Mesenteric fat pad (tissue), 1 donor: Measurements from ENCODE around the gene KCTD11. TPM values are rescaled to one million over a fixed set of nuclear protein-coding genes. Genes with fewer than 3 reads are reported as not detected.
A peak's percentile ranks its signal among the peaks of the same experiment; 100 is the strongest.

ENCODE experiments used
- DNase-seq: peaks from one replicate; pipeline ENCODE4 v3.0.0-alpha.2; 2020; ENCODE audit warnings: low spot score
- total RNA-seq: library from RNA; stranded (reverse); fragmentation: NEBNext Ultra II Directional; extraction: Animal tissue kit (Norgen Biotek cat#: 25700); gene quantifications from one replicate; pipeline ENCODE4 v1.2.1, GENCODE V29; 2021
- donor health status: DM: yes; HTN: yes; CAD: no.

The KCTD11 gene
- total RNA-seq, 1 donor from 2014 or later = 11.9 TPM

DNA sequence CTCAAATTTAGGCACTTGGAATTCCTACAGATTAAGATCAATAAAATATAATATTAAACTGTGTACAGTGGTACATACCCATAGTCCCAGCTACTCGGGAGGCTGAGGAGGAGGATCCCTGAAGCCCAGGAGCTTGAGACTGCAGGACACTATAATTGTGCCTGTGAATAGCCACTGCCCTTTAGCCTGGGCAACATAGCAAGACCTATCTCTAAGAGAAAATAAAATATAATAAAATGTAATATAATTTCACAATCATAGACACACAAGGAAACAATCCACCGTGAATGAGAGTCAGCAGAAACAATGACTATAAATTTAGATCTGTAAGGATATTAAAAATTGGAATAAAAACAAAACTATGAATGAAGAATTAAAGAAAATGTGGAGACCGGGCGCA lies 18.9 kb downstream of the KCTD11 start:
- DNase-seq = no peak

- no peak for DNase-seq
Measured at GRCh38 chr17:7374353-7374752, 22.4 kb downstream of the KCTD11 start.

GRCh38 chr17:7379134-7379533 lies 27.2 kb downstream of the KCTD11 start:
- DNase-seq = no peak

GRCh38 chr17:7380321-7380720 lies 28.4 kb downstream of the KCTD11 start:
- no peak for DNase-seq

DNA sequence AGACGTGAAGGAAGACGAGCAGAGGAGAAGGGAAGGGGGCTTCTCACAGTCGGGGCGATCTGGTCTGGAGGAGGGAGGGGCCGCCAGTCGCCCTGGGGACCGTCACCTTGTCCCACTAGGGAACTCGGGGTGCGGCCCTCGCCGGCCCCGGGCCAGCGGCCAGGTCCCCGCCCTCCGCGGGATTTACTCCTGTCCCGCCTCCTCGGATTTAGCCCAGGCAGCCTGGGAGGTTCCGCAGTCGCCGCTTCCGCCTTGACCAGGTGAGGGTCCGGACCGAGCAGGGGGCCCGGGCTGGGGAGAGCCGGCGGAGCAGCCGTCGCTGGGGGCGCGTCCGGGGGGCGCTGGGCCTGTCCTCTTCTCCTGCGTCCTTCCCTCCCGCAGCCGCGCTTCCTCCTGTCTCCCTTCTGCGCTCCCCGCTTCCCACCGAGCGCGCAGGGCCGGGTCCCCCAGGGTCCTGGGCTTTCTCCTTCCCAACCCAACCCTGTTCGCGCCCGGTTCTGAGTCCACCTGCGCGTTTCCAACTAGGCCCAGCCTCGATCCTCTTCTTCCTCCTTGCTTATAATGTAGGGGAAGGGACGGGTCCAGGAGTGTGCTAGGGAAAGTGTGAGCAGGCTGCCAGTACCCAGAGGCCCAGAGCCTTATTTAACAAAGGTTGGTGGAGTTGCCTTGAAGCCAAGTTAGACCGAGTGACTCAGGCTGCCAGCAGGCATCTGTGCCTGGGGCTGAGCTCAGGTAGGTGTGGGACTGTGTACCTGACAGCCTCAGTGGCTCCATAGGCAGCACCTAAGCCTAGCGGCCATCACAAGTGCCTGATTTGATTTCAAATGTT lies 29.1 kb downstream of the KCTD11 start, which contains the start of gene TNK1:
TNK1 (plus strand) TSS at position 235 of the 829 bp plus-strand sequence. CDS start 1,838 bp downstream, outside the sequence.
- DNase-seq = no peak

- no peak for DNase-seq
Measured at GRCh38 chr17:7382901-7383300, 30.9 kb downstream of the KCTD11 start.

DNA sequence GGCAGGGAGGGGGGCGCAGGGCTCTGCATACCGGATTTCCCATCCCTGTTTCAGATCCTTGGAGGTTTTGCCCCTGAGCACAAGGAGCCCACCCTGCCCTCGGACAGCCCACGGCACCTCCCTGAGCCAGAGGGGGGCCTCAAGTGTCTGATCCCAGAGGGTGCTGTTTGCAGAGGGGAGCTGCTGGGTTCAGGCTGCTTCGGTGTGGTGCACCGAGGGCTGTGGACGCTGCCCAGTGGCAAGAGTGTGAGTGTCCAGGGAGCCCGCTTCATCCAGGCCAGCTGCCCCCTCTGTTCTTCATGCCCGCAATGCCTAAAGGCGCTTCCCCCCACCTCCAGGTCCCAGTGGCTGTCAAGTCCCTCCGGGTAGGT lies 31.4 kb downstream of the KCTD11 start:
- no peak for DNase-seq

DNA sequence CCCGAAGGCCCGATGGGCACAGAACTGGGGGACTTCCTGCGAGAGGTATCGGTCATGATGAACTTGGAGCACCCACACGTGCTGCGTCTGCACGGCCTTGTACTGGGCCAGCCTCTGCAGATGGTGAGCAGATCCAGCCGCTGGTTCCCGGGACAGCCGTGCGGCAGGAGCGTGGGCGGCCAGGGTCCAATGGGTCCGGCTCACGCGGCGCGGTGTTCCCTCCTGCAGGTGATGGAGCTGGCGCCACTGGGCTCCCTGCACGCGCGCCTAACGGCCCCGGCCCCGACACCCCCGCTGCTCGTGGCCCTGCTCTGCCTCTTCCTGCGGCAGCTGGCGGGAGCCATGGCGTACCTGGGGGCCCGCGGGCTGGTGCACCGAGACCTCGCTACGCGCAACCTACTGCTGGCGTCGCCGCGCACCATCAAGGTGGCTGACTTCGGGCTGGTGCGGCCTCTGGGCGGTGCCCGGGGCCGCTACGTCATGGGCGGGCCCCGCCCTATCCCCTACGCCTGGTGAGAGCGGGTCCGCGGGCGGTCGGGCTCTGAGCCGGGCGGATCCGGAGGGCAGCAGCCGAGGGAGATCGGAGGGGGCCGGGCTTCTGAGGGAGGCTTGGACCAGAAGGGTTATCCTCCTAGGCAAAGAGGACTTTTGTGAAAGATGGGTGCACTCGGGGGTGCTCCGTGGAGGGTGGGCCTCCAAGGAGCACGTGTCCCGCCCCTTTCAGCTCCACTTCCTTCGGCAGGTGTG lies 32.0 kb downstream of the KCTD11 start:
- DNase-seq = no peak

- DNase-seq = no peak
Measured at GRCh38 chr17:7384489-7385081, 32.6 kb downstream of the KCTD11 start.

DNA sequence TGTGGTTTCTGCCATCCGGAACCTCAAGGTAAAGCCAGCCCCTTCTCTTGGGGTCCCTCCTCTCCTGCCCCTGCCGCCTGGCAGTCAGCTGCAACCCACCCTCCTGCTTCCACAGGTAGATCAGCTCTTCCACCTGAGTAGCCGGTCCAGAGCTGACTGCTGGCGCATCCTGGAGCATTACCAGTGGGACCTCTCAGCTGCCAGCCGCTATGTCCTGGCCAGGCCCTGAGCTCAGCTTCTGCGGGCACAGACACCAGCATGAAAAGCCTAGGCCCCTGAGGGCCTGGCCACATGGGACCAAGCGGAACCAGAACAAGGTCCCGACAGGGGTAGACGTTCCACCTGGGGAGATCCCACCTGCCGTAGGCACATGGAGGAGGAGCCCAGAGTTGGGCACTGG lies 36.9 kb downstream of the KCTD11 start:
- DNase-seq = no peak

- no peak for DNase-seq
Measured at GRCh38 chr17:7389924-7390910, 38.3 kb downstream of the KCTD11 start.

- no peak for DNase-seq
Measured at GRCh38 chr17:7391307-7391706, 39.3 kb downstream of the KCTD11 start.

- no peak for DNase-seq
Measured at GRCh38 chr17:7392696-7393612, 41.0 kb downstream of the KCTD11 start.

GRCh38 chr17:7393613-7394451 lies 41.9 kb downstream of the KCTD11 start:
- no peak for DNase-seq

- DNase-seq = peak; percentile 95
Measured at GRCh38 chr17:7394452-7395191, 42.7 kb downstream of the KCTD11 start, which contains the start of gene PLSCR3. PLSCR3 (minus strand) TSS chr17:7394525; CDS start chr17:7394110, 415 bp downstream.

- no peak for DNase-seq
Measured at GRCh38 chr17:7396147-7396546, 44.2 kb downstream of the KCTD11 start.

GRCh38 chr17:7398612-7399011 lies 46.6 kb downstream of the KCTD11 start:
- DNase-seq = no peak
